H1 (cell line): ENCODE measurements around the gene KANSL1. TPM values are rescaled to one million over a fixed set of nuclear protein-coding genes. Genes with fewer than 3 reads are reported as not detected.

Experiments
- CTCF ChIA-PET: fragments of 300-600 bp; sonication (Branson Sonifier 250); formaldehyde crosslinking; loops from one replicate; lab custom pipeline; 2021; ENCODE audit not compliant: partially characterized antibody; lab: Charles Lee
- POLR2A ChIA-PET: fragments of 300-600 bp; sonication (Branson Sonifier 250); formaldehyde crosslinking; loops from one replicate; lab custom pipeline; 2021; ENCODE audit warnings: inconsistent platforms; ENCODE audit not compliant: partially characterized antibody; lab: Charles Lee
- DNase-seq, 2 experiments: peaks; one replicate each; pipeline versions ENCODE4 v3.0.0 to v3.0.0-alpha.2; 2010 to 2022; ENCODE audit warnings: low spot score in 2 of 2, low read depth in 1 of 2, mixed read lengths in 1 of 2
- FAIRE-seq: peaks from 2 replicates; lab custom pipeline; 2011; peaks lifted over from hg19 to GRCh38; lab: Jason Lieb, UNC
- H2AFZ ChIP-seq: 2 replicates; pipeline ENCODE4 v1.8.1; 2012; ENCODE audit warnings: low read length, inconsistent platforms
- H2AK5ac ChIP-seq: 2 replicates; pipeline ENCODE4 v1.6.1; 2013; ENCODE audit warnings: low read depth, low read length
- H2BK120ac ChIP-seq: replicated peaks from 2 replicates; pipeline ENCODE3; 2013; ENCODE audit warnings: low read depth, low read length, inconsistent platforms
- H2BK12ac ChIP-seq: 2 replicates; pipeline ENCODE4 v1.6.1; 2013; ENCODE audit warnings: low read depth, low read length
- H2BK15ac ChIP-seq: 2 replicates; pipeline ENCODE4 v1.6.1; 2013; ENCODE audit warnings: low read length
- H2BK20ac ChIP-seq: 2 replicates; pipeline ENCODE4 v1.6.1; 2013; ENCODE audit warnings: low read length
- H2BK5ac ChIP-seq: 2 replicates; pipeline ENCODE4 v1.6.1; 2013; ENCODE audit warnings: low read depth, low read length
- H3K14ac ChIP-seq: 2 replicates; pipeline ENCODE4 v1.6.1; 2013; ENCODE audit warnings: inconsistent platforms; ENCODE audit not compliant: insufficient read length
- H3K18ac ChIP-seq: 2 replicates; pipeline ENCODE4 v1.6.1; 2013; ENCODE audit warnings: low read length; ENCODE audit errors: extremely low read depth
- H3K23ac ChIP-seq: 2 replicates; pipeline ENCODE4 v1.6.1; 2013; ENCODE audit warnings: inconsistent platforms; ENCODE audit not compliant: insufficient read length
- H3K23me2 ChIP-seq: 2 replicates; pipeline ENCODE4 v1.6.1; 2013; ENCODE audit warnings: low read depth, low read length
- H3K27ac ChIP-seq: 2 replicates; pipeline ENCODE4 v1.6.1; 2011; ENCODE audit warnings: low read depth, low read length, inconsistent platforms
- H3K27me3 ChIP-seq, 4 experiments: replicated peaks in 1 of 4; 1 replicate in 1 of 4; 2 replicates in 3 of 4; pipeline versions ENCODE4 v1.6.1 to v1.8.1; 2011 to 2013; ENCODE audit warnings: low read length in 3 of 4, mild to moderate bottlenecking in 3 of 4, inconsistent platforms in 2 of 4, mixed read lengths in 2 of 4, moderate library complexity in 1 of 4; ENCODE audit not compliant: control insufficient read depth in 3 of 4, insufficient read depth in 3 of 4; ENCODE audit errors: extremely low read depth in 1 of 4
- H3K36me3 ChIP-seq, 4 experiments: 2 replicates each; pipeline versions ENCODE4 v1.6.1 to v1.8.1; 2011 to 2013; ENCODE audit warnings: mild to moderate bottlenecking in 4 of 4, low read length in 3 of 4, moderate library complexity in 2 of 4, control low read depth in 1 of 4, inconsistent platforms in 1 of 4; ENCODE audit not compliant: insufficient read depth in 4 of 4, control insufficient read depth in 2 of 4
- H3K4ac ChIP-seq: replicated peaks from 2 replicates; pipeline ENCODE3; 2013; ENCODE audit warnings: low read length, low read depth, mixed read lengths, inconsistent platforms; ENCODE audit not compliant: insufficient read length
- H3K4me1 ChIP-seq, 4 experiments: replicated peaks in 1 of 4; 1 replicate in 1 of 4; 2 replicates in 3 of 4; pipeline versions ENCODE4 v1.6.1 to v1.8.1; 2011 to 2013; ENCODE audit warnings: low read length in 3 of 4, inconsistent platforms in 2 of 4, mixed read lengths in 1 of 4; ENCODE audit not compliant: insufficient read depth in 4 of 4, control insufficient read depth in 3 of 4
- H3K4me2 ChIP-seq, 2 experiments: 2 replicates each; pipeline versions ENCODE4 v1.6.1 to v1.8.1; 2011 to 2013; ENCODE audit warnings: low read depth in 2 of 2, low read length in 2 of 2, control low read depth in 1 of 2, inconsistent platforms in 1 of 2, mild to moderate bottlenecking in 1 of 2; ENCODE audit not compliant: insufficient read depth in 1 of 2
- H3K4me3 ChIP-seq, 4 experiments: fragments of 200-600, 300-600 bp in 1 of 4; sonication (generic), shearing (Covaris generic), sonication (Bioruptor Twin) in 1 of 4; 2 replicates each; pipeline versions ENCODE4 v1.5.1 to v1.8.1; 2011 to 2016; ENCODE audit warnings: low read length in 4 of 4, low read depth in 3 of 4, control low read depth in 2 of 4, inconsistent platforms in 2 of 4, mild to moderate bottlenecking in 2 of 4, mixed read lengths in 1 of 4, moderate library complexity in 1 of 4; ENCODE audit not compliant: insufficient read depth in 2 of 4; ENCODE audit errors: extremely low read depth in 1 of 4
- H3K56ac ChIP-seq: replicated peaks from 2 replicates; pipeline ENCODE3; 2013; ENCODE audit warnings: low read depth, mild to moderate bottlenecking, mixed read lengths, low read length, inconsistent platforms; ENCODE audit not compliant: insufficient read length
- H3K79me1 ChIP-seq: 2 replicates; pipeline ENCODE4 v1.6.1; 2013; ENCODE audit warnings: low read depth, low read length, control low read depth
- H3K79me2 ChIP-seq, 2 experiments: 2 replicates each; pipeline versions ENCODE4 v1.6.1 to v1.8.1; 2012 to 2013; ENCODE audit warnings: low read length in 2 of 2, mild to moderate bottlenecking in 2 of 2, inconsistent platforms in 1 of 2; ENCODE audit not compliant: insufficient read depth in 2 of 2, control insufficient read depth in 1 of 2
- H3K9ac ChIP-seq, 4 experiments: replicated peaks in 1 of 4; 1 replicate in 1 of 4; 2 replicates in 3 of 4; pipeline versions ENCODE4 v1.6.1 to v1.8.1; 2011 to 2013; ENCODE audit warnings: low read depth in 3 of 4, low read length in 3 of 4, control low read depth in 2 of 4, mild to moderate bottlenecking in 2 of 4, moderate library complexity in 2 of 4, inconsistent platforms in 1 of 4; ENCODE audit errors: extremely low read depth in 1 of 4
- H3K9me3 ChIP-seq, 2 experiments: 2 replicates each; pipeline versions ENCODE4 v1.6.1 to v1.8.1; 2012 to 2013; ENCODE audit warnings: mild to moderate bottlenecking in 2 of 2, moderate library complexity in 2 of 2, control low read depth in 1 of 2, inconsistent platforms in 1 of 2, low read depth in 1 of 2, low read length in 1 of 2, mixed read lengths in 1 of 2; ENCODE audit not compliant: insufficient read depth in 2 of 2
- H4K20me1 ChIP-seq, 2 experiments: replicated peaks in 1 of 2; 2 replicates each; pipeline versions ENCODE3 to v1.8.1; 2011 to 2013; ENCODE audit warnings: inconsistent platforms in 2 of 2, low read length in 2 of 2, mild to moderate bottlenecking in 1 of 2; ENCODE audit not compliant: insufficient read depth in 2 of 2, control insufficient read depth in 1 of 2
- H4K5ac ChIP-seq: 2 replicates; pipeline ENCODE4 v1.6.1; 2013; ENCODE audit warnings: low read length, low read depth, mixed read lengths, inconsistent platforms; ENCODE audit not compliant: insufficient read length
- H4K8ac ChIP-seq: 2 replicates; pipeline ENCODE4 v1.8.0; 2013; ENCODE audit warnings: mild to moderate bottlenecking, moderate library complexity, low read length, inconsistent platforms; ENCODE audit not compliant: insufficient read depth; ENCODE audit errors: extremely low read depth
- H4K91ac ChIP-seq: replicated peaks from 2 replicates; pipeline ENCODE3; 2013; ENCODE audit warnings: low read length, mixed read lengths, inconsistent platforms; ENCODE audit not compliant: insufficient read length
- ATF3 ChIP-seq: IDR thresholded peaks from 2 replicates; pipeline ENCODE4 v1.6.1; 2011; ENCODE audit warnings: low read depth, mild to moderate bottlenecking, low read length; ENCODE audit not compliant: insufficient read depth
- CHD1 ChIP-seq: IDR thresholded peaks from 2 replicates; pipeline ENCODE4 v1.6.1; 2012; ENCODE audit warnings: low read depth, low read length, improper control_type of control experiment
- CTBP2 ChIP-seq: IDR thresholded peaks from 2 replicates; pipeline ENCODE4 v1.7.0; 2011; ENCODE audit warnings: borderline replicate concordance, mild to moderate bottlenecking, moderate library complexity, mixed read lengths, low read length; ENCODE audit not compliant: insufficient read depth, insufficient read length
- EP300 ChIP-seq, 2 experiments: IDR thresholded peaks; 1 replicate in 1 of 2; 2 replicates in 1 of 2; pipeline ENCODE4 v1.6.1; 2011 to 2012; ENCODE audit warnings: low read depth in 2 of 2, low read length in 2 of 2, mild to moderate bottlenecking in 2 of 2, borderline replicate concordance in 1 of 2, inconsistent platforms in 1 of 2, moderate library complexity in 1 of 2
- EZH2 ChIP-seq: fragments of 200-600 bp; sonication (generic); IDR thresholded peaks from 2 replicates; pipeline ENCODE4 v1.7.1; 2012; ENCODE audit warnings: low read depth, mild to moderate bottlenecking, moderate library complexity, low read length, inconsistent platforms; ENCODE audit not compliant: severe bottlenecking
- KDM4A ChIP-seq: IDR thresholded peaks from one replicate; pipeline ENCODE4 v1.7.1; 2012; ENCODE audit warnings: low read depth, mild to moderate bottlenecking, moderate library complexity, low read length, inconsistent platforms; ENCODE audit not compliant: severe bottlenecking
- RFX5 ChIP-seq: IDR thresholded peaks from 2 replicates; pipeline ENCODE4 v1.6.1; 2011; ENCODE audit warnings: low read depth, low read length, improper control_type of control experiment, borderline replicate concordance
- SIN3A ChIP-seq, 2 experiments: IDR thresholded peaks in 1 of 2; conservative IDR thresholded peaks in 1 of 2; 2 replicates each; pipeline ENCODE4 v1.6.1; 2011 to 2012; ENCODE audit warnings: low read length in 2 of 2, improper control_type of control experiment in 1 of 2, low read depth in 1 of 2, mild to moderate bottlenecking in 1 of 2
- SIRT6 ChIP-seq: IDR thresholded peaks from one replicate; pipeline ENCODE4 v1.7.1; 2012; ENCODE audit warnings: low read length, inconsistent platforms
- TBP ChIP-seq: IDR thresholded peaks from 2 replicates; pipeline ENCODE4 v1.6.1; 2011; ENCODE audit warnings: low read depth, low read length, improper control_type of control experiment
- WGBS, 2 experiments: shearing (Covaris generic) in 1 of 2; methylation state at CpG; one replicate each; pipeline versions ENCODE4 v1.1.6 to v1.1.7; 2013 to 2015; ENCODE audit warnings: low lambda C conversion rate in 2 of 2, mixed read lengths in 2 of 2, inconsistent platforms in 1 of 2, low coverage in 1 of 2, missing lambda C conversion rate in 1 of 2; ENCODE audit not compliant: insufficient replicate concordance in 2 of 2, insufficient coverage in 1 of 2, insufficient read length in 1 of 2; ENCODE audit errors: extremely low coverage in 1 of 2, missing lambda C conversion rate in 1 of 2; 5-methylcytosine and 5-hydroxymethylcytosine counted together
- polyA plus RNA-seq, 7 experiments: library from polyadenylated mRNA; depleted of rRNA in 3 of 7; stranded (reverse) in 5 of 7; unstranded in 2 of 7; fragments of >200 nt in 5 of 7; fragments of 200-250 nt in 2 of 7; gene quantifications; 1 replicate in 5 of 7; 2 replicates in 1 of 7; 4 replicates in 1 of 7; pipeline versions ENCODE4 v1.2.1 to v1.2.3, GENCODE V29; 2011 to 2013; ENCODE audit warnings: missing spikeins in 2 of 7, mixed read lengths in 2 of 7
- total RNA-seq: library from RNA; stranded (reverse); fragmentation: NEBNext Ultra II Directional; extraction: Animal tissue kit (Norgen Biotek cat#: 25700); gene quantifications from 2 replicates; pipeline ENCODE4 v1.2.1, GENCODE V29; 2021

Gene KANSL1
- total and polyA plus RNA-seq, 2 of the 8 experiments (the other 6 are each of a cell fraction or from before 2014, with no cell fraction given): 34.0 to 128 TPM

GRCh38 chr17:46003907-46004748 is 189.1 kb downstream of the KANSL1 start:
- DNase-seq (no peak), FAIRE-seq (no peak)
- Histone ChIP-seq H3K36me3 (no peaks in the 10 kb centered on the region), H2BK12ac (no peak overlapping the region), H2AK5ac (no peak overlapping the region), H3K56ac (no peak overlapping the region), H3K4ac (no peak overlapping the region), H3K23ac (no peak overlapping the region), H3K79me2 (no peaks in the 10 kb centered on the region), H2BK15ac (no peak overlapping the region), H2BK20ac (no peak overlapping the region), H3K27me3 (no peaks in the 10 kb centered on the region), H3K27ac (no peak overlapping the region), H4K20me1 (no peaks in the 10 kb centered on the region), H3K9ac (no peak overlapping the region), H3K4me3 (no peak overlapping the region), H4K91ac (no peak overlapping the region), H3K9me3 (no peaks in the 10 kb centered on the region), H4K8ac (no peak overlapping the region), H3K4me1 (no peaks in the 10 kb centered on the region), H3K79me1 (no peaks in the 10 kb centered on the region), H2BK120ac (no peak overlapping the region), H4K5ac (no peak overlapping the region), H3K14ac (no peak overlapping the region), H2BK5ac (no peak overlapping the region), H3K18ac (no peak overlapping the region), H3K23me2 (peaks cover 2% of the 10 kb centered on the region; the same call in 1 of the 2 replicates), H3K4me2 (no peak overlapping the region), H2AFZ (no peak overlapping the region)
- CTCF ChIA-PET: interaction anchor here (0.5 to 3.6 kb wide), 19 partner anchors 8 to 273 kb away, joined by 3 to 31 read pairs (median 5); no protein-coding TSS in a partner anchor
- WGBS, 2 experiments: 83% methylated on average over 6 of the region's 6 CpGs; no CpG with 5 or more reads in 1 of the 2 experiments
- POLR2A ChIA-PET: interaction anchor here (0.5 to 1.5 kb wide), 3 partner anchors 162 to 235 kb away, joined by 3 to 5 read pairs (median 3); partner anchors contain the start of gene KANSL1
- TF ChIP-seq CTBP2 (no peak), RFX5 (no peak), EP300 (IDR thresholded peaks at IDR 0.05; ENCODE audit: borderline replicate concordance in 1 of 2, low read depth in 2 of 2, low read length in 2 of 2) (no peak), SIRT6 (no peak), SIN3A (conservative IDR thresholded peaks at IDR 0.05 in 1 of 2, IDR thresholded peaks at IDR 0.05 in 1 of 2; ENCODE audit: low read depth in 1 of 2, low read length in 2 of 2) (no peak), EZH2 (no peak), KDM4A (no peak), ATF3 (no peak), TBP (no peak), CHD1 (no peak)
